Rectal smooth muscle tissue (tissue), 1 donor: ENCODE data around the gene FAM149B1.

Source experiments
- H3K27ac ChIP-seq: one replicate; pipeline ENCODE4 v1.7.0; 2013; ENCODE audit warnings: low read depth, low read length, inconsistent platforms
- H3K27me3 ChIP-seq: one replicate; pipeline ENCODE4 v1.7.0; 2013; ENCODE audit warnings: low read length; ENCODE audit not compliant: control insufficient read depth, insufficient read depth
- H3K36me3 ChIP-seq: one replicate; pipeline ENCODE4 v1.7.0; 2013; ENCODE audit warnings: low read length; ENCODE audit not compliant: control insufficient read depth, insufficient read depth
- H3K4me1 ChIP-seq: one replicate; pipeline ENCODE4 v1.7.0; 2013; ENCODE audit warnings: low read length; ENCODE audit not compliant: control insufficient read depth, insufficient read depth
- H3K4me3 ChIP-seq: one replicate; pipeline ENCODE4 v1.7.0; 2013; ENCODE audit warnings: low read length
- H3K9ac ChIP-seq: one replicate; pipeline ENCODE4 v1.7.0; 2013; ENCODE audit warnings: low read length

The FAM149B1 gene

DNA sequence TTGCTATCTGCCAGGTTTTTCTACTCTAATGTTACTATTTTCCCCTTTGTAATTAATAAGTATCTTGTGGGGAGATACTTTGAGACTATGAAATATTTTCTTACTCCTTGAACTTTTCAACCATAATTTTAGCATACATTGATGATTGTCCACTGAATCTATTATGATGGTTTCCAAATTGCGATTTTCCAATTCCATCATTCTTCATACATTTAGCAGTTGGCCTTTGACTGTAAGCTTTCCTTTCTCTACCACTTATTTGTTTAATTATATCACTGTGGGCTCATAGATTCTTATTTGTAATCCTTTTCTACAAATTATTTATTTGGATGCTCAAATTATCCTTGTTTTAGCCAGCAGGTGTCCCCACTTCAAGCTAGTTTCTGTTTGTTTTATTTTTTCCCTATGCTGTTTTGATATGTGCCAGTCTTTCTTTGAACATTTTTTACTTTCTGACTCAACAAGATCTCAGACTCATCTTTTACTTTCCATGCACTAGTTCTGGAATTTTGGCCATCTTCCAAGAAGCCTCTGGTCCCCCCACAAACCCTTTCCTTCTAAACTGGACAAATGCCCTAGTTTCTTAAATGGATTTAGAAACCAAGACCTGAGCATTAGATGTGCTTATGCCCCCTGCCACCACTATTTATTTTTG is 95.9 kb downstream of the FAM149B1 start:
- Histone ChIP-seq H3K4me1 (no peaks in the 10 kb centered on the region), H3K36me3 (no peaks in the 10 kb centered on the region), H3K9ac (no peak overlapping the region), H3K27me3 (no peaks in the 10 kb centered on the region), H3K4me3 (no peak overlapping the region), H3K27ac (no peak overlapping the region)

DNA sequence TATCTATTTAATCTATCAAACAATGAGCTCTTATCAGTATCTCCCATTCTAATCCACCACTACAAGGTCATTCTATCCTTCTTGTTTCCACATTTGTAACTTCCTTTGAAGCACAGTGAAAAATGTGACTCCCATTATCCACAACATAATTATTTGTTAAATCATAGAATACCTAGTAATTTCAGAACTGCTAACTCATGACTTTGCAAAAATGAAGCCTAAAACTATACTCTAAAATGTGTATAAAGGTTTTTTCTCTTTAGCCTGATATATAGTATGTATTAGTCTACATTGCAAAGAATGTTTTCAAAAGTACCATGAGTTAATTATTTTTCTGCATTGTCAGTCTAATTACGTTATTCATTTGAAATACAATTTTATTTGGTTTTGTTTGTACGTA is 96.5 kb downstream of the FAM149B1 start:
- Histone ChIP-seq H3K4me3 (no peak overlapping the region), H3K36me3 (no peaks in the 10 kb centered on the region), H3K27me3 (no peaks in the 10 kb centered on the region), H3K4me1 (no peaks in the 10 kb centered on the region), H3K27ac (no peak overlapping the region), H3K9ac (no peak overlapping the region)

DNA sequence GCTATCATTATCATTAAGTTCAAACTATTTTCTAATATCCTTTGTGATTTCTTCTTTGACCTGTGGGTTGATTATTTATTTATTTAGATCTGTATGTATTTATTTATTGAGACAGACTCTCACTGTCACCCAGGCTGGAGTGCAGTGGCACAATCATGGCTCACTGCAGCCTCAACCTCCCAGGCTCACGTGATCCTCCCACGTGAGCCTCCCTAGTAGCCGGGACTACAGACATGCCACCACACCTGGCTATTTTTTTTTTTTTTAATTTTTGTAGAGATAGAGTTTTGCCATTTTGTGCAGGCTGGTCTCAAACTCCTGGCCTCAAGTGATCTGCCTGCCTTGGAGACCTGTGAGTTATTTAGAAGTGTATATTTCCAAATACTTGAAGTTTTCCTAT is 113.2 kb downstream of the FAM149B1 start:
- H3K27ac ChIP-seq = no peak overlapping the region

DNA sequence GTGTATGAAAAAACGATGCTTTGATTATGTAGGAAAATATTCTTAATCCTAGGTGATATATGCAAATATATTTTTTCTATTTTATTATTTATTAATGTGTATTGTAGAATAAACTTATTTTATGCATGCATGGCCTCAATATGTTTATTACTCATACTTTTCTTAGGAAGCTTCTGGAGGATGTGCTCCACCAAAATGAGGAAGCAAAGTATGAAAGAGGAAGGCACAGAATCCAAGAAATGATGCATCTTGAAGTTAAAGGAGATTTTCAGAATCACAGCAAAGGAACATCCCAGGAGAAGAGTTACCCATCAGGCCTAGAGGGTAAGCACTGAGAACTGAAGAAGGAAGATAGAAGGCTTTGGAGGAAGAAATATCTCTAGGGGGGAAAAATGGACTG is 119.5 kb downstream of the FAM149B1 start:
- no peak overlapping the region for H3K4me3 ChIP-seq
- no peak overlapping the region for H3K9ac ChIP-seq
- H3K4me1 ChIP-seq = no peaks in the 10 kb centered on the region
- no peak overlapping the region for H3K27ac ChIP-seq
- no peaks in the 10 kb centered on the region for H3K27me3 ChIP-seq
- no peaks in the 10 kb centered on the region for H3K36me3 ChIP-seq

More for the DNA sequence above, 113.2 kb downstream of the FAM149B1 start:
- Histone ChIP-seq H3K36me3 (no peaks in the 10 kb centered on the region), H3K4me1 (no peaks in the 10 kb centered on the region), H3K27me3 (no peaks in the 10 kb centered on the region), H3K9ac (no peak overlapping the region), H3K4me3 (no peak overlapping the region)

DNA sequence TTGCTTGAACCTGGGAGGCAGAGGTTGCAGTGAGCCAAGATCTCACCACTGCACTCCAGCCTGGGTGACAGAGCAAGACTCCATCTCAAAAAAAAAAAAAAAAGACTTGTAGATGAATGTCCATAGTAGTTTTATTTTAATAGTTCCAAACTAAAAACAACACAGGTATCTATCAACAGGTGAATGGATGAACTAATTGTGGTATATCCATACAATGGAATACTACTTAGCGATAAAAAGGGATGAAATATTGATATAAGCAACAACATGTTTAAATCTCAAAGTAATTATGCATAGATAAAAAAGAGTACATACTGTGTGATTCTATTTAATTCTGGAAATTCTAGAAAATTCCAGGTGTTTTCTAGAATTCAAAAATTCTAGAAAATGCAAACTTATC is 122.0 kb downstream of the FAM149B1 start:
- Histone ChIP-seq H3K4me1 (no peaks in the 10 kb centered on the region), H3K4me3 (no peak overlapping the region), H3K27ac (no peak overlapping the region), H3K36me3 (no peaks in the 10 kb centered on the region), H3K27me3 (no peaks in the 10 kb centered on the region), H3K9ac (no peak overlapping the region)

DNA sequence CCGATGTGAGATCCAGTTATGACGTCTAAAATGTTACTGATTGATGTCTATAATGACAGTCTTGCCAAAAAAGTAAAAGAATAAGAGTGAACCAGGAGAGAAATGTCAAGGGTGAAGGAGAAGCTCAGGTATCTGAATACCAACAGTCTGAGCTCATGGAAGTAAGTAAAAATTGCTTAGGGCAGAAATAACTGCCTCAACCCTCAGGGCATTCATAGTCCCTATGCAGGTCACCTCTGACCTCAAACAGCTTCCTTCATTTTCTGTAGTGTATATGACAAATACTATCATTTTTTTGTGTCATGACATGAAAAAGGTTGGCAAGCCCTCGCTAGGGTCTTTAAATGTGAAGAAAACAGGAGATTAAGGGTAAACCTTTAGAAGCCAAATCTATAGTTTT is 125.5 kb downstream of the FAM149B1 start:
- no peaks in the 10 kb centered on the region for H3K4me1 ChIP-seq
- no peaks in the 10 kb centered on the region for H3K27me3 ChIP-seq
- H3K36me3 ChIP-seq = no peaks in the 10 kb centered on the region
- no peak overlapping the region for H3K27ac ChIP-seq
- H3K4me3 ChIP-seq = no peak overlapping the region
- no peak overlapping the region for H3K9ac ChIP-seq
